ENCODE data around the gene ESRRB. TPM values are rescaled to one million over a fixed set of nuclear protein-coding genes. Genes with fewer than 3 reads are reported as not detected.

The ESRRB gene
- total RNA-seq, 1 experiment from 2014 or later: not detected

- H3K4me1 ChIP-seq (replicated peaks; ENCODE audit: insufficient read depth): no peaks in the 10 kb centered on the region
- POLR2A ChIA-PET (ENCODE audit: unreplicated experiment): no interaction called here
- CTCF ChIA-PET: no interaction called here
- no peaks in the 10 kb centered on the region for H4K20me1 ChIP-seq (ENCODE audit: insufficient read depth)
- TF ChIP-seq CTCF (conservative IDR thresholded peaks at IDR 0.05) (no peak), EZH2 (IDR thresholded peaks at IDR 0.05; ENCODE audit: low read depth) (no peak)
- no peaks in the 10 kb centered on the region for H3K79me2 ChIP-seq (ENCODE audit: low read depth)
- no peaks in the 10 kb centered on the region for H3K9me3 ChIP-seq (ENCODE audit: insufficient read depth, low read depth)
- no peaks in the 10 kb centered on the region for H3K9me2 ChIP-seq (ENCODE audit: insufficient read depth)
- H3K4me2 ChIP-seq: no peak overlapping the region
- H3K27ac ChIP-seq: no peak overlapping the region
- no peaks in the 10 kb centered on the region for H3F3A ChIP-seq (ENCODE audit: insufficient read depth, low read depth)
- no TSS peak for BruUV-seq (replicated peaks)
- no peak for DNase-seq
- no peak overlapping the region for H2AFZ ChIP-seq
- no peak overlapping the region for H3K4me3 ChIP-seq
- peaks cover 100% of the 10 kb centered on the region for H3K27me3 ChIP-seq (ENCODE audit: insufficient read depth, low read depth)
- intact Hi-C loops (cut with micrococcal nuclease; ENCODE audit: unreplicated experiment): no loop called here
- no peaks in the 10 kb centered on the region for H3K36me3 ChIP-seq (ENCODE audit: low read depth)
These were observed 87.2 kb downstream of the ESRRB start for GRCh38 chr14:76463105-76463504.

- intact Hi-C loops (cut with micrococcal nuclease; ENCODE audit: unreplicated experiment): no loop called here
- ChIA-PET CTCF (no interaction called here), POLR2A (ENCODE audit: unreplicated experiment) (no interaction called here)
- no peaks in the 10 kb centered on the region for H3K36me3 ChIP-seq (ENCODE audit: low read depth)
- TF ChIP-seq CTCF (conservative IDR thresholded peaks at IDR 0.05): no peak
- TF ChIP-seq EZH2 (IDR thresholded peaks at IDR 0.05; ENCODE audit: low read depth): no peak
- peaks cover 98% of the 10 kb centered on the region for H3K27me3 ChIP-seq (ENCODE audit: insufficient read depth, low read depth)
- no peaks in the 10 kb centered on the region for H3K4me1 ChIP-seq (replicated peaks; ENCODE audit: insufficient read depth)
- H3K4me2 ChIP-seq: no peak overlapping the region
- no peaks in the 10 kb centered on the region for H3F3A ChIP-seq (ENCODE audit: insufficient read depth, low read depth)
- DNase-seq: no peak
- no peak overlapping the region for H2AFZ ChIP-seq
- H3K9me3 ChIP-seq (ENCODE audit: insufficient read depth, low read depth): no peaks in the 10 kb centered on the region
- H3K4me3 ChIP-seq: no peak overlapping the region
- BruUV-seq (replicated peaks): no TSS peak
- H4K20me1 ChIP-seq (ENCODE audit: insufficient read depth): no peaks in the 10 kb centered on the region
- H3K79me2 ChIP-seq (ENCODE audit: low read depth): no peaks in the 10 kb centered on the region
- no peak overlapping the region for H3K27ac ChIP-seq
- no peaks in the 10 kb centered on the region for H3K9me2 ChIP-seq (ENCODE audit: insufficient read depth)
These were observed 88.9 kb downstream of the ESRRB start for GRCh38 chr14:76464856-76465255.

- intact Hi-C loops (cut with micrococcal nuclease; ENCODE audit: unreplicated experiment): no loop called here
- peaks cover 98% of the 10 kb centered on the region for H3K27me3 ChIP-seq (ENCODE audit: insufficient read depth, low read depth)
- H3K27ac ChIP-seq: no peak overlapping the region
- no peaks in the 10 kb centered on the region for H4K20me1 ChIP-seq (ENCODE audit: insufficient read depth)
- ChIA-PET POLR2A (ENCODE audit: unreplicated experiment) (no interaction called here), CTCF (no interaction called here)
- H3K9me3 ChIP-seq (ENCODE audit: insufficient read depth, low read depth): no peaks in the 10 kb centered on the region
- H3K79me2 ChIP-seq (ENCODE audit: low read depth): no peaks in the 10 kb centered on the region
- DNase-seq: no peak
- no peak overlapping the region for H2AFZ ChIP-seq
- H3K9me2 ChIP-seq (ENCODE audit: insufficient read depth): no peaks in the 10 kb centered on the region
- no peaks in the 10 kb centered on the region for H3K4me1 ChIP-seq (replicated peaks; ENCODE audit: insufficient read depth)
- BruUV-seq (replicated peaks): no TSS peak
- H3K4me3 ChIP-seq: no peak overlapping the region
- H3K36me3 ChIP-seq (ENCODE audit: low read depth): no peaks in the 10 kb centered on the region
- H3F3A ChIP-seq (ENCODE audit: insufficient read depth, low read depth): no peaks in the 10 kb centered on the region
- TF ChIP-seq CTCF (conservative IDR thresholded peaks at IDR 0.05) (no peak), EZH2 (IDR thresholded peaks at IDR 0.05; ENCODE audit: low read depth) (no peak)
- H3K4me2 ChIP-seq: no peak overlapping the region
These were observed 89.7 kb downstream of the ESRRB start for GRCh38 chr14:76465664-76466063.
